Stimulated activated CD8-positive, alpha-beta memory T cell treated with anti-CD3 and anti-CD28 coated beads, Interleukin-7, amount 100 ng/mL, for 48 hours (primary cell): ENCODE measurements around the gene MYO5B.

ENCODE experiments used
- DNase-seq, 2 donors: peaks; one replicate each; pipeline ENCODE4 v3.0.0-alpha.2; 2020; ENCODE audit warnings: low read depth in 1 of 2; ENCODE audit errors: extremely low read depth in 1 of 2

MYO5B gene

GRCh38 chr18:50154420-50154819 is 40.5 kb downstream of the MYO5B start:
- no peak for DNase-seq

- DNase-seq, result no peak
These were observed 42.0 kb downstream of the MYO5B start for GRCh38 chr18:50152900-50153299.

- DNase-seq, result no peak
These were observed 43.0 kb downstream of the MYO5B start for GRCh38 chr18:50151926-50152325.

GRCh38 chr18:50144540-50144939 is 50.4 kb downstream of the MYO5B start:
- no peak for DNase-seq

- no peak for DNase-seq
These were observed 51.1 kb downstream of the MYO5B start for GRCh38 chr18:50143886-50144285.

- no peak for DNase-seq
These were observed 51.7 kb downstream of the MYO5B start for GRCh38 chr18:50143294-50143693.

GRCh38 chr18:50142441-50143120 is 52.4 kb downstream of the MYO5B start:
- no peak for DNase-seq

GRCh38 chr18:50138181-50139064 is 56.5 kb downstream of the MYO5B start:
- no peak for DNase-seq

GRCh38 chr18:50135903-50136302 is 59.0 kb downstream of the MYO5B start:
- DNase-seq, result no peak

GRCh38 chr18:50133526-50133925 is 61.4 kb downstream of the MYO5B start:
- no peak for DNase-seq

GRCh38 chr18:50131591-50131990 is 63.4 kb downstream of the MYO5B start:
- no peak for DNase-seq

GRCh38 chr18:50128506-50129271 is 66.3 kb downstream of the MYO5B start:
- DNase-seq, result no peak

GRCh38 chr18:50127516-50128210 is 67.3 kb downstream of the MYO5B start:
- no peak for DNase-seq

- DNase-seq, result no peak
These were observed 68.5 kb downstream of the MYO5B start for GRCh38 chr18:50126471-50126870.

GRCh38 chr18:50125456-50125855 is 69.5 kb downstream of the MYO5B start:
- no peak for DNase-seq

GRCh38 chr18:50119296-50119695 is 75.7 kb downstream of the MYO5B start:
- DNase-seq, result no peak

- DNase-seq, result no peak
These were observed 77.1 kb downstream of the MYO5B start for GRCh38 chr18:50117863-50118262.

GRCh38 chr18:50115095-50115494 is 79.9 kb downstream of the MYO5B start:
- DNase-seq, result no peak

GRCh38 chr18:50114448-50114847 is 80.5 kb downstream of the MYO5B start:
- no peak for DNase-seq

GRCh38 chr18:50113726-50114125 is 81.2 kb downstream of the MYO5B start:
- no peak for DNase-seq

GRCh38 chr18:50111398-50111797 is 83.5 kb downstream of the MYO5B start:
- no peak for DNase-seq
